ENCODE measurements around the gene SNCAIP.
"Not testable (repeated sequence)": the region's sequence is repeated elsewhere in the genome, so short reads cannot be mapped to it uniquely, and the experiment has no call there.

SNCAIP gene

GRCh38 chr5:122480146-122480545 is 168.1 kb downstream of the SNCAIP start:
- no peak for DNase-seq
- H3K9me3 ChIP-seq (ENCODE audit: insufficient read depth, low read depth, low read length), result no peaks in the 10 kb centered on the region
- H3K4ac ChIP-seq (ENCODE audit: low read depth, low read length), result no peak overlapping the region
- no peak overlapping the region for H2BK12ac ChIP-seq (ENCODE audit: low read length)
- no peak overlapping the region for H3K27ac ChIP-seq (ENCODE audit: low read depth, low read length)
- no peaks in the 10 kb centered on the region for H3K4me1 ChIP-seq (ENCODE audit: control insufficient read depth in 1 of 2, insufficient read depth in 2 of 2, low read length in 2 of 2)
- H3K4me3 ChIP-seq (ENCODE audit: low read depth, low read length), result no peak overlapping the region
- WGBS (ENCODE audit: extremely low coverage, insufficient coverage, insufficient read length), result no CpG with 5 or more reads among the region's 1 CpG
- no peak overlapping the region for H2AFZ ChIP-seq (ENCODE audit: insufficient read depth, low read length, poor library complexity)
- no peak overlapping the region for H3K14ac ChIP-seq (ENCODE audit: low read length)
- no peaks in the 10 kb centered on the region for H3K27me3 ChIP-seq (ENCODE audit: insufficient read depth, low read length)
- H3K79me2 ChIP-seq (ENCODE audit: control insufficient read depth, insufficient read depth, low read length, poor library complexity), result no peaks in the 10 kb centered on the region
- H3K79me1 ChIP-seq (ENCODE audit: low read length), result no peaks in the 10 kb centered on the region
- no peak overlapping the region for H3K9ac ChIP-seq (ENCODE audit: low read length)
- H2AK5ac ChIP-seq (ENCODE audit: low read length), result no peak overlapping the region
- H4K8ac ChIP-seq (ENCODE audit: low read depth, low read length), result no peak overlapping the region
- H3K4me2 ChIP-seq (ENCODE audit: low read length), result no peak overlapping the region
- H3K36me3 ChIP-seq (ENCODE audit: control insufficient read depth in 1 of 2, insufficient read depth in 2 of 2, low read length in 2 of 2), result no peaks in the 10 kb centered on the region
- H2BK120ac ChIP-seq (ENCODE audit: insufficient read depth, low read length, poor library complexity), result no peak overlapping the region
- no peak overlapping the region for H3K18ac ChIP-seq (ENCODE audit: low read length)
- no peak overlapping the region for H4K91ac ChIP-seq (ENCODE audit: low read depth, low read length)
- no peak overlapping the region for H4K12ac ChIP-seq (ENCODE audit: low read depth, low read length)
- H3K23ac ChIP-seq (ENCODE audit: low read length), result no peak overlapping the region
- H2BK5ac ChIP-seq (ENCODE audit: low read depth, low read length, poor library complexity), result no peak overlapping the region

DNA sequence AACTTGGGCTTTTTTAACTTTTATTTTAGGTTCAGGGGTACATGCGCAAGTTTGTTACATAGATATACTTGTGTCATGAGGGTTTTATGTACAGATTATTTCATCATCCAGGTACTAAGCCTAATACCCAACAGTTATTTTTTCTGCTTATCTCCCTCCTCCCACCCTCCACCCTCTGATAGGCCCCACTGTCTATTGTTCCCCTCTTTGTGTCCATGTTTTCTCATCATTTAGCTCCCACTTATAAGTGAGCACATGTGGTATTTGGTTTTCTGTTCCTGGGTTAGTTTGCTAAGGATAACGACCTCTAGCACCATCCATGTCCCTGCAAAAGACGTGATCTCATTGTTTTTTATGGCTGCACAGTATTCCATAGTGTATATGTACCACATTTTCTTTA is 172.1 kb downstream of the SNCAIP start:
- Histone ChIP-seq H2BK5ac (ENCODE audit: low read depth, low read length, poor library complexity) (no peak overlapping the region), H3K4me2 (ENCODE audit: low read length) (no peak overlapping the region), H3K79me1 (ENCODE audit: low read length) (no peaks in the 10 kb centered on the region), H3K4me3 (ENCODE audit: low read depth, low read length) (no peak overlapping the region), H2BK12ac (ENCODE audit: low read length) (no peak overlapping the region), H3K27me3 (ENCODE audit: insufficient read depth, low read length) (no peaks in the 10 kb centered on the region), H3K18ac (ENCODE audit: low read length) (no peak overlapping the region), H3K14ac (ENCODE audit: low read length) (no peak overlapping the region), H3K36me3 (ENCODE audit: control insufficient read depth in 1 of 2, insufficient read depth in 2 of 2, low read length in 2 of 2) (no peaks in the 10 kb centered on the region), H3K79me2 (ENCODE audit: control insufficient read depth, insufficient read depth, low read length, poor library complexity) (no peaks in the 10 kb centered on the region), H4K91ac (ENCODE audit: low read depth, low read length) (no peak overlapping the region), H4K12ac (ENCODE audit: low read depth, low read length) (no peak overlapping the region), H3K4ac (ENCODE audit: low read depth, low read length) (no peak overlapping the region), H3K9me3 (ENCODE audit: insufficient read depth, low read depth, low read length) (no peaks in the 10 kb centered on the region), H2AK5ac (ENCODE audit: low read length) (no peak overlapping the region), H3K9ac (ENCODE audit: low read length) (no peak overlapping the region), H4K8ac (ENCODE audit: low read depth, low read length) (no peak overlapping the region), H3K27ac (ENCODE audit: low read depth, low read length) (no peak overlapping the region), H2AFZ (ENCODE audit: insufficient read depth, low read length, poor library complexity) (no peak overlapping the region), H3K23ac (ENCODE audit: low read length) (no peak overlapping the region), H3K4me1 (ENCODE audit: control insufficient read depth in 1 of 2, insufficient read depth in 2 of 2, low read length in 2 of 2) (no peaks in the 10 kb centered on the region), H2BK120ac (ENCODE audit: insufficient read depth, low read length, poor library complexity) (no peak overlapping the region)
- no CpG with 5 or more reads among the region's 3 CpGs for WGBS (ENCODE audit: extremely low coverage, insufficient coverage, insufficient read length)
- DNase-seq, result no peak

GRCh38 chr5:122485226-122485625 is 173.2 kb downstream of the SNCAIP start:
- H3K9me3 ChIP-seq (ENCODE audit: insufficient read depth, low read depth, low read length), result no peaks in the 10 kb centered on the region
- H4K8ac ChIP-seq (ENCODE audit: low read depth, low read length), result no peak overlapping the region
- no peak overlapping the region for H3K23ac ChIP-seq (ENCODE audit: low read length)
- WGBS (ENCODE audit: extremely low coverage, insufficient coverage, insufficient read length), result no CpG with 5 or more reads among the region's 2 CpGs
- H2AFZ ChIP-seq (ENCODE audit: insufficient read depth, low read length, poor library complexity), result no peak overlapping the region
- H3K79me1 ChIP-seq (ENCODE audit: low read length), result no peaks in the 10 kb centered on the region
- no peak overlapping the region for H3K18ac ChIP-seq (ENCODE audit: low read length)
- H3K9ac ChIP-seq (ENCODE audit: low read length), result no peak overlapping the region
- H3K4me3 ChIP-seq (ENCODE audit: low read depth, low read length), result no peak overlapping the region
- no peaks in the 10 kb centered on the region for H3K36me3 ChIP-seq (ENCODE audit: control insufficient read depth in 1 of 2, insufficient read depth in 2 of 2, low read length in 2 of 2)
- H3K4me1 ChIP-seq (ENCODE audit: control insufficient read depth in 1 of 2, insufficient read depth in 2 of 2, low read length in 2 of 2), result no peaks in the 10 kb centered on the region
- H3K14ac ChIP-seq (ENCODE audit: low read length), result no peak overlapping the region
- no peak overlapping the region for H3K4me2 ChIP-seq (ENCODE audit: low read length)
- H2BK5ac ChIP-seq (ENCODE audit: low read depth, low read length, poor library complexity), result no peak overlapping the region
- no peak overlapping the region for H4K12ac ChIP-seq (ENCODE audit: low read depth, low read length)
- no peak overlapping the region for H3K27ac ChIP-seq (ENCODE audit: low read depth, low read length)
- H2BK12ac ChIP-seq (ENCODE audit: low read length), result no peak overlapping the region
- H3K27me3 ChIP-seq (ENCODE audit: insufficient read depth, low read length), result no peaks in the 10 kb centered on the region
- peak in 1 of 2 donors; percentile 56 for DNase-seq
- H3K79me2 ChIP-seq (ENCODE audit: control insufficient read depth, insufficient read depth, low read length, poor library complexity), result no peaks in the 10 kb centered on the region
- H2AK5ac ChIP-seq (ENCODE audit: low read length), result no peak overlapping the region
- H4K91ac ChIP-seq (ENCODE audit: low read depth, low read length), result no peak overlapping the region
- no peak overlapping the region for H3K4ac ChIP-seq (ENCODE audit: low read depth, low read length)
- no peak overlapping the region for H2BK120ac ChIP-seq (ENCODE audit: insufficient read depth, low read length, poor library complexity)

DNA sequence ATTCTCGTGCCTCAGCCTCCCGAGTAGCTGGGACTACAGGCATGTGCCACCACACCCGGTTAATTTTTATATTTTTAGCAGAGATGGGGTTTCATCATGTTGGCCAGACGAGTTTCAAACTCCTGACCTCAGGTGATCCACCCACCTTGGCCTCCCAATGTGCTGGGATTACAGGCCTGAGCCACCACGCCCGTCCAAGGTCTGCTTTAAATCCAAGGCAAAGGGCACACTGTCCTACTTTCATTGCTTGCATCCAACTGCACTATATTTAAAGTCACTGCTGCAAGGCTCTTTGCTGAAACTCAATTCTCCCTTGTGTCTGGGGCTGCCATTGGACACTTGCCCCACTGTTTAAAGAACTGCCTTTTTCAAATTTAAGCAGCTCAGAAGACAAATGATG is 174.6 kb downstream of the SNCAIP start:
- no CpG with 5 or more reads among the region's 6 CpGs for WGBS (ENCODE audit: extremely low coverage, insufficient coverage, insufficient read length)
- H3K9me3 ChIP-seq (ENCODE audit: insufficient read depth, low read depth, low read length); H4K8ac ChIP-seq (ENCODE audit: low read depth, low read length); H2BK5ac ChIP-seq (ENCODE audit: low read depth, low read length, poor library complexity); H2BK12ac ChIP-seq (ENCODE audit: low read length); H2AFZ ChIP-seq (ENCODE audit: insufficient read depth, low read length, poor library complexity); H3K4ac ChIP-seq (ENCODE audit: low read depth, low read length); H3K23ac ChIP-seq (ENCODE audit: low read length); H3K79me2 ChIP-seq (ENCODE audit: control insufficient read depth, insufficient read depth, low read length, poor library complexity); H3K4me2 ChIP-seq (ENCODE audit: low read length); H3K14ac ChIP-seq (ENCODE audit: low read length); H2AK5ac ChIP-seq (ENCODE audit: low read length); H4K91ac ChIP-seq (ENCODE audit: low read depth, low read length); H3K27me3 ChIP-seq (ENCODE audit: insufficient read depth, low read length); H3K79me1 ChIP-seq (ENCODE audit: low read length); H3K27ac ChIP-seq (ENCODE audit: low read depth, low read length); H3K4me1 ChIP-seq (ENCODE audit: control insufficient read depth in 1 of 2, insufficient read depth in 2 of 2, low read length in 2 of 2); H4K12ac ChIP-seq (ENCODE audit: low read depth, low read length); H3K9ac ChIP-seq (ENCODE audit: low read length); H2BK120ac ChIP-seq (ENCODE audit: insufficient read depth, low read length, poor library complexity); H3K18ac ChIP-seq (ENCODE audit: low read length); H3K36me3 ChIP-seq (ENCODE audit: control insufficient read depth in 1 of 2, insufficient read depth in 2 of 2, low read length in 2 of 2); DNase-seq; H3K4me3 ChIP-seq (ENCODE audit: low read depth, low read length): not testable (repeated sequence)
